ENCODE data around the gene KLHL17.
A peak's percentile ranks its signal among the peaks of the same experiment; 100 is the strongest.

KLHL17 gene

GRCh38 chr1:952603-953002 is 7.8 kb upstream of the KLHL17 start:
- no peak for DNase-seq

GRCh38 chr1:953524-954320 is 6.7 kb upstream of the KLHL17 start:
- no peak for DNase-seq

- DNase-seq = no peak
These were observed 5.5 kb upstream of the KLHL17 start for GRCh38 chr1:954927-955326.

DNA sequence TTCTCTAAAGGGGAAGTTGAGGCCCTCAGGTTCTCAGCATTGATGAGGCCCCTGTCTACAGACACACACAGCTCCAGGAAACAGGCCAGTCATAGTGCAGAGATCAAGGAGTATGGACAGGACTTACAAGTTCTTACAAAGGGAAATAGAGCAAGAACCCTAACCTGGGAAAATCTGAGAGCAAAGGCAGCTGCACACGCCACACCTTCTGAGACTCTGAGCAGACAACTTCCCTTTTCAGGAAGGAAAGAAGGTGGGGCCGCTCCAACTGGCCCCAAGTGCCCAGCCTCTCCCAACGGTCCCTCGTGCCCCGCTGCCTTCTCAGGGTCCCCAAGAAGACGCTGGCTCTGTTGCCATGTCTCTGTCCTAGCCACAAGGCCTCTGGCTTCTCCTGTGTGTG is 4.9 kb upstream of the KLHL17 start:
- DNase-seq = no peak

DNA sequence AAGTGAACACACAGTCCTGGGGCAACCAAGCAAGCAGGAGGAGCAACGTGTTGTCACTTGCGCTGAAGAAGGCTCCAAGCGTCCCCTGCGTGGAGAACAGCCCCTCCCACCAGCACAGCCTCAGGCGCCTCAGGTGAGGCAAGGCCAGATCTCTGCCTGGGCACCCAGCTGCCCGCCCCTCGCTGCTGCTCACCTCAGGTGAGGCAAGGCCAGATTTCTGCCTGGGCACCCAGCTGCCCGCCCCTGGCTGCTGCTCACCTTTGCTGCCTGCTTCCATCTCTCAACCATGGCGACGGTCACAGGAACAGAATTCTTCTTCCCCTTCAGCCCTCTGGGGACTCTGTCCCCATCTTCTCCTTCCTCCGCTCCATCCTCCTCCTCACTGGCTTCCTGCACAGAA is 3.7 kb upstream of the KLHL17 start:
- DNase-seq = no peak

- DNase-seq = peak; percentile 99
These were observed 1.3 kb upstream of the KLHL17 start, which contains the start of gene NOC2L for GRCh38 chr1:958823-959730. TSS of gene NOC2L (minus strand) at chr1:959256. CDS start at chr1:959240, 16 bp downstream.

- no peak for DNase-seq
These were observed 537 bp upstream of the KLHL17 start for GRCh38 chr1:959731-960362.

DNA sequence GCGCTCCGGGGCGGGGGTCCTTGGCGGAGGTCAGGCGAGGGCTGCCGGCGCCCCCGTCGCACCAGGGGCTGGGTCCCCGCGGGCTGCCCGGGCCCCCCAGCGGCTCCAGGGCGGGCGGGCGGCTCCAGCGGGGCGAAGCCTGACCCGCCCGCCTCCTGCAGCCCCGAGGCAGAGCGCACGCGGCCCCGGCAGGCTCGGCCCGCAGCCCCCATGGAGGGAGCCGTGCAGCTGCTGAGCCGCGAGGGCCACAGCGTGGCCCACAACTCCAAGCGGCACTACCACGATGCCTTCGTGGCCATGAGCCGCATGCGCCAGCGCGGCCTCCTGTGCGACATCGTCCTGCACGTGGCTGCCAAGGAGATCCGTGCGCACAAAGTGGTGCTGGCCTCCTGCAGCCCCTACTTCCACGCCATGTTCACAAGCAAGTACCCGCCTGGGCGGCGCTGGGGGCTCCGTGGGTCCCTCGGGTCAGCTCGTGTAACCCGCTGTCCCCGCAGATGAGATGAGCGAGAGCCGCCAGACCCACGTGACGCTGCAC is 817 bp downstream of the KLHL17 start:
- DNase-seq = no peak

DNA sequence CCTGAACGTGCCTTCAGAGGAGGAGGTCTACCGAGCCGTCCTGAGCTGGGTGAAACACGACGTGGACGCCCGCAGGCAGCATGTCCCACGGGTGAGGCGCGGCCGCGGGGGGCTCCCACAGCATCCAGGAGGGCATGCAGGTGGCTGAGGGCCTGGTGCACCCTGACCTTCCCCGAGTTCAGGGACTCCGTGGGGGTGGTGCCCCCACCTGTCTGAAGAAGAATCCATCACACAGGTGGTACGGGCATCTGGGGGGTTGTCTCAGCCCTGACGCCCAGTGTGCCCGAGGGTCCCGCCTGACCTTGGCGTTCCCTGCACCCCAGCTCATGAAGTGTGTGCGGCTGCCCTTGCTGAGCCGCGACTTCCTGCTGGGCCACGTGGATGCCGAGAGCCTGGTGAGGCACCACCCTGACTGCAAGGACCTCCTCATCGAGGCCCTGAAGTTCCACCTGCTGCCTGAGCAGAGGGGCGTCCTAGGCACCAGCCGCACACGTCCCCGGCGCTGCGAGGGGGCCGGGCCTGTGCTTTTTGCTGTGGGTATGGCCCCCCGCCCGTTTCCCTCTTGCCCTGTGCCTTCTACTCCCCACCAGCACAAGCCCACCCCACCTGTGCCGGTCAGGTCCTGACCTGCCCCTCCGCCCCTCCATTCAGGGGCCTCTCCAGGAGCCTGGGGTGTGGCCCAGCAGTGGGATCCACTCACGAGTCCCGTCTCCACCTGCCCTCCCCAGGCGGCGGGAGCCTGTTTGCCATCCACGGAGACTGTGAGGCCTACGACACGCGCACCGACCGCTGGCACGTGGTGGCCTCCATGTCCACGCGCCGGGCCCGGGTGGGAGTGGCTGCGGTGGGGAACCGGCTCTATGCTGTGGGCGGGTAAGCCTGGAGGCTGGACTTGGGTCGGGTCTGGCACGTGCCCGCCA is 2.3 kb downstream of the KLHL17 start:
- no peak for DNase-seq

GRCh38 chr1:963301-963651 is 2.9 kb downstream of the KLHL17 start:
- DNase-seq = no peak

DNA sequence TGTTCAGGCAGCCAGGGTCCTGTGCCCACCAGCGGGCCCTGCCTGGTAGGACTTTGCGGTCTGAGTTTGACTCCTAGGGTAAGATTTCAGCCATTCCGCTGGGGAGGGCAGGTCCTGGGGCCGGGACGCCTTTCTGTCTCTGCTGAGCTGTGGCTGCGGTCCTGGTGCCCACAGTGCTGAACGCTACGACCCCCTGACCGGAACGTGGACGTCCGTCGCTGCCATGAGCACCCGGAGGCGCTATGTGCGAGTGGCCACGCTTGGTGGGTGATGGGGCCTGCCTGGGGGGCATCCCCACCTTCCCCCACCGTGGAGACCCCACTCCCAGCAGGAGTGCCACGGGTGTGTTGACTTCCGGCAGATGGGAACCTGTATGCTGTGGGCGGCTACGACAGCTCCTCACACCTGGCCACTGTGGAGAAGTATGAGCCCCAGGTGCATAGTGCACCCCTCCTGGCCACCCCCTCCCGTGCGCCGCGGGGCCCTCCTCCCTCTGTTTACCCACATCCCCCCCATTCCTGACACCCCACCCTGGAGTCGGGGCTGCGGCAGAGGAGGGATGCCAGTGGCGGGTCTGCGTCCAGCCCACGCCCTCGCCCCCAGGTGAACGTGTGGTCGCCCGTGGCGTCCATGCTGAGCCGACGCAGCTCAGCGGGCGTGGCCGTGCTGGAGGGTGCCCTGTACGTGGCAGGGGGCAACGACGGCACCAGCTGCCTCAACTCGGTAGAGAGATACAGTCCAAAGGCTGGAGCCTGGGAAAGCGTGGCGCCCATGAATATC is 3.6 kb downstream of the KLHL17 start:
- no peak for DNase-seq

GRCh38 chr1:964691-965525 is 4.5 kb downstream of the KLHL17 start:
- DNase-seq = no peak

GRCh38 chr1:965526-966134 is 5.2 kb downstream of the KLHL17 start:
- no peak for DNase-seq

DNA sequence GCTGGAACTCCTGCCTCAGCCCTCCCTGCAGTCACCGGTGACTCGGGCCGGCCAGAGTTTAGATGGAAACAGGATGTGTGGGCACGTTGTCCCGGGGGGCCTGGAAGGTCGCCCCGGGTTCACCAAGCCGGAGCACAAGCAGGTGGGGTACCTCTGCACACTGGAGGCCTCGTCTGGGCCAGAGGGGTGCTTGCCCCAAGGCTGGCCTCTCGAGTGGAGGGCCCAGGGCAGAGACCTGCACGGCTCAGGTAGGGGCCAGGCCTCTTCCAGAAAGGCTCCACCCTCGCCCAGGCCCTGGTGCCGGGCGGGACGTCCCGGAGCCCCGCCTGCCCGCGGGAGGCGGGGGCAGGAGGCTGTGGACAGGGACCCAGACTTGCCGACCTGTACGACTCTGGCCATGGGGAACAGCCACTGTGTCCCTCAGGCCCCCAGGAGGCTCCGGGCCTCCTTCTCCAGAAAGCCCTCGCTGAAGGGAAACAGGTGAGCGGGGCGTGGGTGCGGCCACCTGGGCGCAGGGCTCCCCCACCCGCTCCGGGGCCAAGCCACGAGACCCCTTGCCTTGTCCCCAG is 5.8 kb downstream of the KLHL17 start, which contains the start of gene PLEKHN1:
PLEKHN1 (plus strand) TSS at position 348 of the 569 bp plus-strand sequence; CDS start at position 398, 50 bp downstream.
- DNase-seq = no peak

DNA sequence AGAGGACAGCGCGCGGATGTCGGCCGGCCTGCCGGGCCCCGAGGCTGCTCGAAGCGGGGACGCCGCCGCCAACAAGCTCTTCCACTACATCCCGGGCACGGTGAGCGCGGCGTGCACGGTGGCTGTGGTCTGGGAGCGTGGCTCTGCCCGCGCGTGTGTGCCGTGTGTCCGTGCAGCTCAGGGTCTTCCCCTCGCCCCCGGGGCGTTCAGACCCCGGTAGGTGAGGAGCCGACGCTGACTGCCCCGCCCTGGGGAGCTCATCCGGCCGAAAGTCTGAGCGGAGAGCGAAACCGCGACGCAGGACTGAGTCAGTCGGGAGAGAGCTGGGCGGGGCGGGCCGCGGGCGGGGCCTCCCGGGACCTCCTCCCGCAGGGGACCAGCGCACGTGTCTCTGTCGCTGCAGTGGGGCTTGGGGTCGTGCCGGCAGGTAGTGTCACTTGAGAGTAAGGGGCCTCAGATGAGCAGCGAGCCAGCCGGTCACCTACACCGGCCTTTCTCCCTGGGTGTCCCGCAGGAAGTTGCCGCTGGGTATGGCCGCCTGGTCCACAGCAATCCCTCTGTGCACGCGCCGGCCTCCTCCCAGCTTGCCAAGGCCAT is 6.4 kb downstream of the KLHL17 start:
- DNase-seq = no peak

- DNase-seq = no peak
These were observed 7.3 kb downstream of the KLHL17 start for GRCh38 chr1:967466-968343.

- DNase-seq = no peak
These were observed 9.0 kb downstream of the KLHL17 start for GRCh38 chr1:969260-969855.

Measured in right forelimb (tissue), 1 donor.